Hematopoietic multipotent progenitor cell treated with erythropoietin and hydrocortisone succinate and interleukin-3 and kit ligand, for 6 days (in vitro differentiated cells): Measurements from ENCODE around the gene KLHL30.
"Not testable (repeated sequence)": the region's sequence is repeated elsewhere in the genome, so short reads cannot be mapped to it uniquely, and the experiment has no call there.

Experiments
- DNase-seq: peaks from one replicate; pipeline ENCODE4 v3.0.0-alpha.2; 2015

KLHL30 gene

DNA sequence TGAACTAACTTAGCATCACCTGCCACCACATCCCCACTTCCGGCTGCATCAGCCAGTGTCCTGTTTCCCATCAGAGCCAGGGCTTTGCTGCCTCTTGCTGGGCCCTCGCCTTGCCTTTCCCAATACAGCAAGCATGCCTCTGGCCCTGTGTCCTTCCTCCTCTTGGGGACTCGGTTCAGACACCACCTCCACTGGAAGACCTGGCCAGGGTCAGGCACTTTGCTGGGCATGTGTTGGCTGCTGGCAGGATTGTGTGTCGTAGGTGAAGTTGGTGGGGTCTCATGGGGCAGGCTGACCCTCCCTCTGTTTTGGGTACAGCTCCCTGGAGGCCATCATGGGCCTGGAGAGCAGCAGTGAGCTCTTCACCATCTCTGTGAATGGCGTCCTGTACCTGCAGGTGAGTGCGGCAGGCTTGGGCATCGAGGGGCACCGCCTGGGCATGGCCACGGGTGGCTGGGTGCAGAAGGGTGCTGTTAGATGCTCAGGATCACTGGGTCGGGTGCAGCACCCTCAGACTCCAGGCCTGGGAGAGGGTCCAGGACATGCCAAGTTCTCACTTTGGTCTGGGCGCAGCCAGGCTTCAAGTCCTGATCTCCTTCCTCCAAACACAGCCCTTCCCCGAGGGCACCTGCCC, 26.9 kb downstream of the KLHL30 start:
- DNase-seq: peak; percentile 19

DNA sequence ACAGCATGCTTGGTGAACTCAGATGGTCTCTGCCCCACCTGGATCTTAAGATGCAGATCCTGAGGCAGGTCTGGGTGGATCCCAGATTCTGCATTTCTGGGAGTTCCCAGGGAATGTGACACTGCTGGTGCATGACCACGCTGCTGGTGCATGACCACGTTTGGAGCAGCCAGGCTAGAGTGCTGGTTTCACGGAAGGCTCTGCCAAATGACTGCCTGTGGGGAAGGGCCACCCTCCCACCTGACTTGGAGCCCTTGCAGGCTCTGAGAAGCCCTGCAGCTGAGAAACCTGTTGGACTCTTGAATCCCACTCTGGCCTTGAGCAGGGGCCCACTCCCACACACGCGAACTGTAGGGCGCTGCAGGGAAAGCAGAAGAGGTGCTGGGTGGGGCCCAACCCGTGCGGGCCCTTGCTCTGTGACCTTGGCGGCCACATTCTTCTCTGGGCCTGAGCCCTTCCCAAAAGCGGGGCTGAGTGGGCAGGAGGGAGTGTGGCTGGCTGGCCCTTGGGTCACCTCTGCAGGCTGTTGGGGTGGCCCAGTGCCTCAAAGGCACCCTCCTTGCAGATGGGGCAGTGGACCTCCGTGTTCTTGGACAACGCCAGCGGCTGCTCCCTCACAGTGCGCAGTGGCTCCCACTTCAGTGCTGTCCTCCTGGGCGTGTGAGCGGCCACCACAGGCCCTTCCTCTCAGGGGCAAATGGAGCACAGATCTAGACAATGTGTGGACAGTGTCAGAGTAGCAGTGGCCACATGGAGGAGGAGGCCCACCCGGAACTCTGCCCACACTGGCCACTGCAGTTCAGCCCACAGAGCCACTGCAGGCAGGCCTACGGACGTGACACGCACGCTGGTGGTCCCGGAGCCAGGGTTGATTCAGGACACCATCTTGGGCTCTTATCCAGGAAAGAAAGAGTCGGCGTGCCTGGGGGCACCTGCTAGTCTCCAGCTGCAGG, 28.2 kb downstream of the KLHL30 start:
- peak; percentile 26 for DNase-seq

DNA sequence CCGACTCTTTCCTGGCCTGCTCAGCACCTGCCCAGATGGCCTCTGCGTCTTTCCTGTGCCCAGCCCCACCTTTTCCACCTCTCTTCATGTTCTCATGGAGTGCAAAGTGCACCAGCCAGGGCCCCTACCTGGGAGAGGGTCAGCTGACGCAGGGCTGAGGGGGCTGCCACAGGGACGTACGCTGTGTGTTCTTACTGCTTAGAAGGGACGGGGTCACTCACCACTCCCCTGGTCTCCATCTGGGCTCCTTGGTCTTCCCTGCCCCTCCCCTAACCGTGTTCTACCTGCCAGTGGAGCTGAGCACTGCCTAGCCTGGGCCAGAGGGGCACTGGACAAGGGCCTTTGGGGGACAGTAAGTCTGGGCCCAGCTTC, 28.9 kb downstream of the KLHL30 start:
- no peak for DNase-seq

DNA sequence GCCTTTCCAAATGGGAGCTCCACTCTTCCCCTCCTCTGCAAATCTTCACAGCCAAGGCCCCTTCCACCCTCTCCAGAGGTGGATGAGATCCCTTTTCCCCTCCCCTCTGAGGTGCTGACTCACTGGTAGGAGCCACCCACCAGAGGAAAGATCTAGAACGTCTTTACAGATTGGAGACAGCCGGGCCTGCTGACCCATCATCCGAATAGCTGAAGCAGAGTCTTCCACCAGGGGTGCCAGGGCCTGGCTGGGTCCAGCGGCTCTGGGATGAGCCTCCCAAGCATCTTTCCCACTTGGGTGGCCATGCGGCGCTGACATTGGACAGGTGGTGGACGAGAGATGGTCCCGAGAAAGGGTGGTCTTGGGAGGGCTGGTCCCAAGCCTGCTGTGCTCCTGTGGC, 29.3 kb downstream of the KLHL30 start:
- DNase-seq: peak; percentile 61

DNA sequence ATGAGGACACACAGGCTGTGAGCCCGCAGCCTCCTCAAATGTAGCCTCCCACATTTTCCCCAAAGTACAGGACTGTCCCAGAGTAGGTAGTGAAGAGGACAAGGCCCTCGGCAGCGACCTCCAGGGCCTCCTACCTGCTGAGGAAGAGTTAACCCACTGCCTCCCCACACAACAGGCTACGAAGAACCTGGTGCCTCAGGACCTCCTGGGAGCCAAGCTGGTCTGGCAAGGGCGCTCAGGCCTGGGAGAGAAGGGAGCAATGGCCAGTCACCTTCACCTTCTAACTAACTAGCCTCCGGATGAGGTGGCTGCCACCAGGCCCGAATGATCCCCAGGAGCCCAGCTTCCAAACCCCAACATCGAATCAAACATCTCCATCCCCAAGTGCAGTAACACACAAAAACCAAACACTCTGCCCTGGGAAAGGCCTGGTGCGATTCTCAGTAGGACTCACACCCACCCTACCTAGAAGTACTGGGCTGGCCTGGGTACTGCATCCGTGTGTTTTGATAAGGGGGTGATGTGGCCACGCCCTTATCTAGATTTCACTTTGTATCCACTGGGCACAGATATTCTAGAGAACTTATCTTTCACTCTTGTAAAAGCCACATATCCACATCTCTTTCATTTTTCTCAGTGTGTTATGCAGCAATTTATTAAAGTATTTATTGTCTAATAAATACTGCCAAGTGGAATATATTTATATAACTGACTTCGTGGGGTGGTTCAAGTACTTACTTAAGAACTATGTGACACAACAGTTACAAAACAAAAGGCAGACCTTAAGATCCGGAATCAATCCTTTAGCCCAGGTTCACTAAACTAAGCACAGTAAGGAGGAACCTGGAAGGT, 30.0 kb downstream of the KLHL30 start:
- peak; percentile 96 for DNase-seq

DNA sequence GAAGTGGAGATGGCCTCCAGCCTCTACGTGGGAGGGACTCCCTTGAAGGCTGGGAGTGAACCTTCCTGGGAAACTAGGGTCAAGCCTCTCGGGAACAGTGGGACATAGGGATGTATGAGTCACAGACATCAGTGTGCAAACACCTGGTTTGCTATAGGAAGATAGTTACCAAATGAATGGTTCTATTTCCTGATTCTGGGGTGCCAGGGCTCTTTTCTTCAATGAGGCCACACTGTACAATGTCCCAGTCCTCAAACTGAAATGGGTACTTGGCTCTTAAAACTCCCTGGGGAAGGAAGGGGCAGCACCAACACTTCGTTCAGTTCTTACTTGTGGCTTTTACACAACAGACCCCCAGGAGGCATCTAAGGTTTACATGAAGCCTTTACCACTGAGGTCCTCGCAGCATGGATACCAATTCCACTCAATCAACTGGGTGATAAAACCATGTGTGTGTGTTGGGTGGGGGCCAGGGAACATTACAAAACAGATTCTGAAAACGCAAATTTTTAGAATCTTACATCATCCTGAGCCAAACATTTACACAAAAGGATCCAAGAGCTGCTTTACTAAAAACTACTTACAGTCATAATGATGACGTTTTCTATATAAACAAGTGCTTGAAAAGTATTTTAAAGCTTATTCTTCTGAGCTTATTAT, 30.7 kb downstream of the KLHL30 start:
- peak; percentile 85 for DNase-seq

DNA sequence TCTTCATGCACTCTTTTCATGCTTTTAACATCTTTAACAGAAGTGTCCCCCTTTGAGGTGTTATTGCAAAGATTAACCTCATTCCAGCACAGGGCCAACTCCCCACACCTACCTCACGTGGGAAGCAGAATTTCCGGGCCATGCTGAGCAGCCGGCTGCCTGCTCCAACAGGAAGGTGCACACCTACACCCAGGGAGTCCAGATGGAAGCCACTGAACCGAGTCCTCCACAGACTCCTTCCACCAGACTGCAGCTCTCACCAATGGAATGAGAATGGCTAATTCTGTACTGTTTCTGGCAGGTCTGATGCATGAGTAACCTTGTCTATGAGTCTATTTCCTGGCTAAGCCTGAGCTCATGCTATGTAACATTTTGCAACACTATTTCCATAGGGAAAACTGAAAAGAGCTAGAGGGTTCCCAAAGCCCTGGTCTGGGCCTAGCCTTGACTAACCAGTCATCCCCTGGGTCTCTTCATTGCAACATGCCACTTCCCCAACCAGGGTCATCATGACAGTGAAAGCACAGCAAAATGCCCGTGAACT, 31.3 kb downstream of the KLHL30 start:
- no peak for DNase-seq

DNA sequence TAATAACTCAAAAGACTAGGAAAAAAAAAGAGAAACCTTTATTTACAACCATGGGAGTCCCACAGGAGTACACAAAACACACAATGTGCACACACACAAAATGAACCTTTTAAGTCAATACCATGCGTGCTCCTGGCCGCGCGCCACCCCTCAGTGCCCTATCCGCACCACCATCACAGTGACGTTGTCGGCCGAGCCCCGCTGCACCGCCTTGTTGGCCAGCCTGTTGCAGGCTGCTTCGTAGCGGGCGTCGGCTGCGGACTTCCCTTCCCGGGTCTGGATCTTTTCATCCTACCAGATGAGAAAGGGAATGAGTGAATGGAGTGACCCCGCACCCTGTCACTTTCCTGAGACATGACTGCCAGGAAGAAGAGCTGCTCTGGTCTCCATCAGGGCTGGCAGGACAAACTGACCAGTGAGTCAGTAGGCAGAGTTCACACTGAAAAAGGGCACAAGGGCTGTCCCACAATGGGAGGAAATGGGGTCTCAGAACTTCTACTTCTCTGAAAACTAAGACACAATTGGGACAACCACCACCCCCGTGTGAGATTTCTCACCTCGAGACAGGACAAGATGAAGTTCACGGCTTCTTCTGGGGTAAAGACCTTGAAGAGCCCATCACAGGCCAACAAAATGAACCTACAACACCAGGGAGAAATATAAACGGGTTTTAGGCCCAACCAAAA, 32.1 kb downstream of the KLHL30 start:
- DNase-seq: peak; percentile 30

DNA sequence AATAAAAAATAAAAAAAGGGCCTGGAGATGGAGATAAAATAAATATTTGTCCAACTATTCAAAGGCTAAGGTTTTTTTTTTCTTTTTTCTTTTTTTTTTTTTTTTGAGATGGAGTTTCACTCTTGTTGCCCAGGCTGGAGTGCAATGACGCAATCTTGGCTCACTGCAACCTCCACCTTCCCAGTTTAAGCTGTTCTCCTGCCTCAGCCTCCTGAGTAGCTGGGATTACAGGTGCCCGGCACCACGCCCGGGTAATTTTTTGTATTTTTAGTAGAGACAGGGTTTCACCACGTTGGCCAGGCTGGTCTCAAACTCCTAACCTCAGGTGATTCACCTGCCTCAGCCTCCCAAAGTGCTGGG, 32.6 kb downstream of the KLHL30 start:
- not testable (repeated sequence) for DNase-seq

DNA sequence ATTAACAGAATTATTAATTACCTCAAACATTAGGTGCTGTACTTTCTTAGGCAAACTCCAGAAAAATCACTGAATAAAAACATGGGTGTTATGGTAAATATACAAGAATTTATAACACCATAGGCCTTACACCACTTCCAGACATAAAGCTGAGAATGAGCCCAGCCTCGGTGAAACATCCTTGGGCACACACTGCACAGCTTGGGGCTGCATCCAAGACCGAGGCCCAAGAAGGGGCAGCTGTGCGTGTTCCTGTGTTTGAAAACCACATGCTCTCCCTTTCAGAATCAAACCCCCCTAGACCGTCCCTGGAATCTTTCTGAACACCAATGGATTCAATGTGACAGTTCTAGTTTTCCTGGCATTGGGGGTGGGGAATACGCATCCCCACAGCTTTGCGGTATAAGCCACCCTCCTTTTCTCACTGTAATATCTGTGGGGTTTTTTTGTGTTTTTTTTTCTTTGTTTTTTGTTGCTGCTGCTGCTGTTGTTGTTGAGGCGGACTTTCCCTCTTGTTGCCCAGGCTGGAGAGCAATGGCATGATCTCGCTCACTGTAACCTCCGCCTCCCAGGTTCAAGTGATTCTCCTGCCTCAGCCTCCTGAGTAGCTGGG, 33.2 kb downstream of the KLHL30 start:
- DNase-seq: no peak

DNA sequence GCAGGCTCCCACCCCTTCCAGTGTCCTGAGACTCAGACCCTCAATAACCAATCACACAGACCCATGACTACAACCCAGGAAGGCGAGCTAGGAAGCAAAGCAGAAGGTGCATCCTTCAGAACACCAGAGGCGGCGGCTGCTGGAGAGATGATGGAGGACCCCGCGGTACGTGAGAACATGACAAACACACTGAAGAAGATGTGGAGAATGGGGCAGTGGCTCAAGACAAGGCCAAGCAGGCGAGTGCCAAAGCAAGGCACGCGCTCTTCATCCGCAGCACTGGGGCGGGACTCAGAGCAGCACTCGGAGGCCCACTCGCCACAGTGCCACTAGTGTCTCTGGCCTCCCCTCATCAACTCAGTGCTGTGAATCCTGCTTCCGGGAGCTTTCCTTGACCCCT, 34.0 kb downstream of the KLHL30 start:
- no peak for DNase-seq

DNA sequence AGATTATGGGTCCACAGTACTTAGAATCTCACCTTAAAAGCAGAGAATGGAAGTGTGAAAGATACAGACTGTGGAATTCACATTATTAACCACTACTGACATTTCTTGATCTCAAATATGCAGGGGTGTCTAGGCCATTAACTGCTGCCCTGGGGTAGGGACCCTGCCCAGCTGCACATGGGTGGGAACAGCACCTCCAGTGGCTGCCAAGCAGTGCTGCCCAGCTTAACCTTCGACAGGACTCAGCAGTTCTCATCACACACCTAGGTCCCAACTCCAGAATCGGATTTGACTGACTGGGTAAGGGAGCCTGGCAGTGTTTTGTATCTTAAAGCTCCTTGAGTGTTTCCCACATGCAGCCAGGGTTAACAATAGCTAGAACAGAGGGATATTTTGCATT, 35.2 kb downstream of the KLHL30 start:
- DNase-seq: peak; percentile 44

DNA sequence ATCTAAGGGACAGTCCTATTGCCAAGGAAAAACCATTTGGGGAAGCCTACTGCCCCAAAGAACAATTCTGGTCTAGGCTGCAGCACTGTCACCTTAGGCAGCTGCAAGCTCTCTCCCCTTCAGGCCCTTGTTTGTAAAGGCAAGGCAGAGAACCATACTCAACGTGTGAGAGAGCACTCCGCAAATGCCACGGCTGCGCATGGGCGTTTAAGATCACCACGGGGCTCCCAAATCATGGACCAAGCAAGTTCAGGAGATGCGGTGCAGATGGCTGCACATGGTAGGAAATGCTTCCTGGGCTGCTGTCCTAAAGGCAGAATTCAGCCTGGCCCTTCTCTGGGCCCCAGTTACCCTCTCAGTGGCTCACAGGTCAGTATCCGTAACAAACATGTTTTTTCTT, 35.8 kb downstream of the KLHL30 start:
- DNase-seq: no peak

DNA sequence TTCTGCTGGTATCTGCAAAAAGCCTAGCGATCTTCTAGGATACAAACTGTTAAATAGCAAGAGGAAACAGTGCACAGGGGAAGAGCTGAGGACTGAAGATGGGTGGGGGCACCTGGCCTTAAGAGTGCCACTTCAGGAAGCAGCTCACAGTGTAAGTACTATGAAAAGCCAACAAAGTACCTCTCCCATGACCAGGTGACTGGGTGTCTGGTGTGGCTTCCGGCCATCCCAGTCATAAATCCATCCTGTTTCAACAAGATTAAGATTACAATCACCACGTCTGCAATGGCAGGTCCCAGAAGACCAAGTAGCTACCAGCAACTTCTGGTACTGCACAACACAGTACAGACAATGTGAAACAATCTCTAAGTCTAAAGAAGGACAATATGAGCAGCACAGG, 36.2 kb downstream of the KLHL30 start:
- no peak for DNase-seq

DNA sequence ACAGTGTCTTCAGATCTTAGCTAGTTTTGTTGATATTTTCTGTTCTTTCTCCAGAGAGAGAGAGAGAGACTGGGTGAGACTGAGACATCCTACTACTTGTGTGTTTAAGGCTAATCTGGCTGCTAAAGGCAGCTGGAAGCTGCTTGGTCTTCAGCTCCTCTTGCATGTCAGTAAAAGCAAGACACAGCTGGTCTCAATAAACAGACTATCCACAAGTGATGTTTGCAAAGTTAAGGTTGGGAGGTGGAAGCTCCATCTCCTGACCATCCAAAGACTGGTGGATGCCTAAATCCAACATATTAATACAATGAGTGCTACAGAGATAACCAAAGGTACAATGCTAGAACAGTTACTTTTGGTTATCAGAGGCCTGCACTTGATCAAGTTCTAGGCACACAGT, 38.1 kb downstream of the KLHL30 start:
- DNase-seq: peak; percentile 72

DNA sequence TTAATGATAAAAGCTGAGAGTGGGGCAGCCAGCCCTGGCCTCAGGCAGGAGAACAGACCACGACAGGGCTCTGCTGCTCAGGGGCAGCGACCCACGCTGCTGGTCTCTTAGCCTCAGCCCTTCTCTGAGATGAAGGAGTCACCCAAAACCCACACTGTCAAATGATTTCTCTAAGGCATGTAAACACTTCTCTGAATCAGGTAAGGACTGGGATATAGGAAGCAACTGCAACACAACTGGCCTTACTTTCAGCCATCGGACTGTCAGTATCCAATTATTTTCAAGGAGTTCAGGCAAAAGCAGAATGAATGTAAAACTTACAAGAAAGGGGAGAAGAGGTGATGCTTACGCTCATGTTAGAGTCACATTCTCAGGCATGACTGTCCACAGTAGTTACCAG, 42.1 kb downstream of the KLHL30 start:
- no peak for DNase-seq

DNA sequence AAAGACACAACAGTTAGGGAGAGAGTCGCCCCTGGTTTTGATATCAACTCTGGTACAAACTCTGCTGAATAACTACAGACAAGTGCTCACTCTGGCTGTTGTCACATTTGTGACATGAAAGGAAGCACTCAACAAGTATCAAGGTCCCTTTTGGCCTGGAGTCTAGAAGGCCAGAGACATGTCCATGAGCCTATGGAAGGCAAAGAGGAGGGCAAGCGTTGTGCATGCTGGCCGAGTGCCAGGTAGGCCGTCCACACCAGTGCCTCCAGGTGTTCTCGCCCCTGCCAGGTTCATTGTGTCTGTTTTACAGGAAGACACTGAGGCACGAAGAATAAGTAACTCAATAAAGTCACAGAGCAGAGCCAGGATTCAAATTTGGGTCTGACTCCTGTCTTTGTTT, 43.9 kb downstream of the KLHL30 start:
- DNase-seq: no peak

DNA sequence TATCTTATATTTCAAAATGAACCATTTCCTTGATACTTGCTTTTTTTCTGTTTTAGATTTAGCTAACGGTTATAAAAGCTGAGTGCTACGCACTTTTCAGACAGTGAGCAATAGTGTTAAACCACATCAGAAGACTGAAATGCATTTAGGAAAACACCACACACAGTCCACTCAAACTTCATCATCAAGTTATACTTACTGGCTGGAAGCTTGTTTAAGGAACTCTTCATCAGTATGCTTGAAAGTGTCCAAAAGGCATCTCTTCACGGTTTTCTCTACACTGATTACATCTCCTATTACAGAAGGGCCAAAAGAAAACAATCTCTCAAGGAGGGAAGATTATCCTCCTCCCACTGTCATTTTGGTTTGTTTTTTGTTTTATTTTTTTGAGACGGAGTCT, 45.4 kb downstream of the KLHL30 start:
- DNase-seq: no peak

DNA sequence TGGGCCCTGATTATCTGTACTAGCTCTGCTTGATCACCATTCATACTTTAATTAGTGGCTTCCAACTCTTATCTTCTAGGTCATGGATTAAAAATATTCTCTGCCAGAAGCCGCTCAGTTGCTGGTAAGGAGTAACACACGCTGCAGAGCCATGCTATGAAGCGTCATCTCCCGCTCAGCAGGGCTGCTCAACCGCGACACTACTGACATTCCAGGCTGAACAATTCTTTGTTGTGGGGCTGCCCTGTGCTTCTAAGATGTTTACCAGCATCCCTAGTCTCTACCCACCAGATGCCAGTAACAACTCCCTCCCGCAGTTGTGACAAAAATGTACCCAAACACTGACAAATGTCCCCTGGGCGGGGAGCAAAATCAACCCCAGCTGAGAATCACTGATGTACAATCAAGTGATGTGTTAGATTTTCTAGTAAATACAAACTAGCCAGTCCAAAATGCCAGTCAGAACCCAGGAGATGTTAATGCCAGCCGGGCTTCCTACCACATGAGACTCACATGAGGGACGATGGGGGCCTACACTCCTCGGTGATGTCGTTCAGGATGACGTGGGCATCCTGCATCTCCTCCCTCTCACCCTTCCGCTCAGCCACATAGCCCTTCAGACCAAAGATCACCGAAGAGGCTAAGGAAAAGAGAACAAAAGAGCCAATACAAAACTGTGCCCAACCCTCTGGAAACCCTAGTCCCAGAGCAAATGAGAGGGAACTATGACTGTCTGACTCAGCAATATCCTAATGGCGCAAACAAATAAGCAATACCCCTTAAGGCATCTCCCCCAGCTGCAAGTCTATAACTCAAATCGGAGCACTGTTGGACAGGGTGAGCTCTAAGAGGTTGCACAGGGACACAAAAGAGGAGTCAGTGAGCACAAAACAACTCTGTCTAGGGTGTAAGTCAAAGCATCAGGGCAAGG, 49.4 kb downstream of the KLHL30 start:
- DNase-seq: no peak

DNA sequence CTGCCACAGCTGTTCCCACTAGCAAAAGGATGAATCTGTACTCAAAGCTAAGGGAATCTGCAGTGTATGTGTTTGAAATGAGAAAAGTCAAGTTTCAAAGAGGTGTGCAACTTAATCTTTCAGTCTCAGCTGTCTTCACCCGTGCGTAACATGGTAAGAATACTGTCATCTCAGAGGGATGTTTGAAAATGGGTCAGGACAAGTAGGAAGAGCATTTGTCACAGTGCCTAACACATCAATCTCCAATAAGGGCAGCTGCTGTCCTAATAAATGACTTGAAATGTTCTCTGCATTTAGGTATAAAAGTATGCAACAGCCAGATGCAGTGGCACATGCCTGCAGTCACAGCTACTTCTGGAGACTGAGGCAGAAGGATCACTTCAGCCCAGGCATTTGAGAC, 52.0 kb downstream of the KLHL30 start:
- no peak for DNase-seq
